Activated CD4-positive, alpha-beta T cell treated with anti-CD3 and anti-CD28 coated beads, Interleukin-2, amount 50 U/mL, for 24 hours (primary cell): Measurements from ENCODE around the gene TEPSIN.
A peak's percentile ranks its signal among the peaks of the same experiment; 100 is the strongest.

Experiments used
- DNase-seq, 2 donors: peaks; one replicate each; pipeline ENCODE4 v3.0.0-alpha.2; 2020; ENCODE audit warnings: low read depth in 1 of 2, low spot score in 1 of 2

TEPSIN gene

GRCh38 chr17:81238815-81239713 is at the start of gene TEPSIN, which contains the start of gene NDUFAF8:
TSS of gene TEPSIN (minus strand) at chr17:81239055. CDS start at chr17:81239033, 22 bp downstream.
TSS of gene NDUFAF8 (plus strand) at chr17:81239318. CDS start at chr17:81239364, 46 bp downstream.
- DNase-seq, result peak; percentile 82 to 94

GRCh38 chr17:81287741-81288430 is 49.0 kb upstream of the TEPSIN start:
- DNase-seq, result no peak

GRCh38 chr17:81287152-81287551 is 48.3 kb upstream of the TEPSIN start:
- no peak for DNase-seq

GRCh38 chr17:81286491-81287145 is 47.8 kb upstream of the TEPSIN start:
- DNase-seq, result no peak

- DNase-seq, result no peak
Measured at GRCh38 chr17:81285894-81286293, 47.0 kb upstream of the TEPSIN start.

- peak; percentile 46 to 58 for DNase-seq
Measured at GRCh38 chr17:81285179-81285878, 46.5 kb upstream of the TEPSIN start.

- DNase-seq, result no peak
Measured at GRCh38 chr17:81282876-81283275, 44.0 kb upstream of the TEPSIN start.

GRCh38 chr17:81282141-81282540 is 43.3 kb upstream of the TEPSIN start:
- DNase-seq, result no peak

GRCh38 chr17:81280571-81280970 is 41.7 kb upstream of the TEPSIN start:
- DNase-seq, result no peak

- DNase-seq, result no peak
Measured at GRCh38 chr17:81279278-81280275, 40.7 kb upstream of the TEPSIN start.

- DNase-seq, result no peak
Measured at GRCh38 chr17:81278831-81279230, 40.0 kb upstream of the TEPSIN start.

GRCh38 chr17:81277946-81278693 is 39.3 kb upstream of the TEPSIN start:
- DNase-seq, result no peak

- no peak for DNase-seq
Measured at GRCh38 chr17:81277421-81277820, 38.6 kb upstream of the TEPSIN start.

GRCh38 chr17:81276781-81277180 is 37.9 kb upstream of the TEPSIN start:
- no peak for DNase-seq

GRCh38 chr17:81274471-81274855 is 35.6 kb upstream of the TEPSIN start:
- no peak for DNase-seq

GRCh38 chr17:81273698-81274470 is 35.0 kb upstream of the TEPSIN start:
- no peak for DNase-seq

- no peak for DNase-seq
Measured at GRCh38 chr17:81272616-81273015, 33.8 kb upstream of the TEPSIN start.

GRCh38 chr17:81271226-81271625 is 32.4 kb upstream of the TEPSIN start:
- no peak for DNase-seq
